VCaP (cell line): Measurements from ENCODE around the gene ATF7IP.
"Not testable (repeated sequence)": the region's sequence is repeated elsewhere in the genome, so short reads cannot be mapped to it uniquely, and the experiment has no call there.

Source experiments
- H3K27ac ChIP-seq: fragments of 450-650 bp; 2 replicates; pipeline ENCODE4 v1.5.1; 2017
- TF ChIP-seq, protein P1 (sequence below): fragments of 450-650 bp; conservative IDR thresholded peaks from 2 replicates; pipeline ENCODE4 v1.5.1; 2017; ENCODE audit warnings: mild to moderate bottlenecking, moderate library complexity

ATF7IP gene

DNA sequence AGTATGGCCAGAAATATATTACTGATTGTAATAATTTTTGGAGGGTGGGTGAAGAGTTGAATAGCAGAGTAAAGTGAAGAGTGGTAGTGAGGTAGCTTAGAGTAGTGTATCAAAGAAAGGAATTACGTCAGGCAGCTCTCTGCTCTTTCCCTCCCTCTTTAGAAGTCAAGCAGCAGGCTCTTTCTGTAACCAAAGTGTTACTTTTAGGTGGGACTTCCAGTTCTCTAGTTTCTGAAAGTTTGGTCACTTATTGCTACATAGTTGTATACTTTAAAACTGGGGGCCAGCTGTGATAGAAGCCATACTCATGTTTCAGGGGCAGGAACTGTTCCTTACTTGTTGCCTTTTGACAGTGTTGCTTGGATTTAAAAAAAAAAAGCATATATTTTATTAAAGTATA is 30.6 kb downstream of the ATF7IP start:
- no peak overlapping the region for H3K27ac ChIP-seq
- TF ChIP-seq, protein P1, sequence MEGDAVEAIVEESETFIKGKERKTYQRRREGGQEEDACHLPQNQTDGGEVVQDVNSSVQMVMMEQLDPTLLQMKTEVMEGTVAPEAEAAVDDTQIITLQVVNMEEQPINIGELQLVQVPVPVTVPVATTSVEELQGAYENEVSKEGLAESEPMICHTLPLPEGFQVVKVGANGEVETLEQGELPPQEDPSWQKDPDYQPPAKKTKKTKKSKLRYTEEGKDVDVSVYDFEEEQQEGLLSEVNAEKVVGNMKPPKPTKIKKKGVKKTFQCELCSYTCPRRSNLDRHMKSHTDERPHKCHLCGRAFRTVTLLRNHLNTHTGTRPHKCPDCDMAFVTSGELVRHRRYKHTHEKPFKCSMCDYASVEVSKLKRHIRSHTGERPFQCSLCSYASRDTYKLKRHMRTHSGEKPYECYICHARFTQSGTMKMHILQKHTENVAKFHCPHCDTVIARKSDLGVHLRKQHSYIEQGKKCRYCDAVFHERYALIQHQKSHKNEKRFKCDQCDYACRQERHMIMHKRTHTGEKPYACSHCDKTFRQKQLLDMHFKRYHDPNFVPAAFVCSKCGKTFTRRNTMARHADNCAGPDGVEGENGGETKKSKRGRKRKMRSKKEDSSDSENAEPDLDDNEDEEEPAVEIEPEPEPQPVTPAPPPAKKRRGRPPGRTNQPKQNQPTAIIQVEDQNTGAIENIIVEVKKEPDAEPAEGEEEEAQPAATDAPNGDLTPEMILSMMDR: no peak

DNA sequence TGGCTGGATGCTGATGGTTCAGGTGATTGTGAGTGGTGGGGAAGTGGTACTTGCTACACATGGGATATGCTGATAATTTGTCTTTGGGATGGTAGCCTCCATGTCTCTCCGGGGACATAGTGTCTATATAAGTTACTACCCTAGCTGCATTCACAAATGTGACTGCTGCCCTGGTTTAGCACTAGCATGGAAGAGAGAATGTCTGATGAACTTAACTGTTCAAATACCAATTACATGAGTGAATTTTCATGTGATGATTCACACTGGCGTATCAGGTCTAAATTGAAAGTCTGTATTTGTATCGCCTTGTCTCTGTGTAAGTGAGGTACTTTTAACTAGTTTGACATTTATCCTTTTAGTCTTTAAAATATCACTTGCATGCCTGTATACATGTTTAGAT is 34.4 kb downstream of the ATF7IP start:
- no peak overlapping the region for H3K27ac ChIP-seq
- TF ChIP-seq, protein P1: no peak

DNA sequence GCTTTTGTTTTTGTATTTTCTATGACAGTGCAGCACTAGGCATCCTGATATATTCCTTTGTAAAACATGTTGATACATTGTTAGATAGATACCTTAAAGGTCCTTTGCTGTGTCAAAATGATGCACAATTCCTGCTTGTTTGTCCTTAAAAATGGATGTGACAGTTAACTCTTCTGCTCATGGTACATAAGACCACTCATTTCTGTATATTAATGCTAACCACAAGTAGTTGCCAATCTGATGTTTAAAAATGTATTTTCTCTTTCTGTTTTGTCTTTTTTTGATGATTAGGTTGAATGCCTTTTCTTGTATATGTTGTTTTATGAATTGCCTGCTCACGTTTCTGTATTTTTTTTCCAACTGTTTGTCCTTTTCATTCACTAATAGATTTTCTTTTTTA is 35.1 kb downstream of the ATF7IP start:
- TF ChIP-seq, protein P1: no peak
- H3K27ac ChIP-seq: no peak overlapping the region

DNA sequence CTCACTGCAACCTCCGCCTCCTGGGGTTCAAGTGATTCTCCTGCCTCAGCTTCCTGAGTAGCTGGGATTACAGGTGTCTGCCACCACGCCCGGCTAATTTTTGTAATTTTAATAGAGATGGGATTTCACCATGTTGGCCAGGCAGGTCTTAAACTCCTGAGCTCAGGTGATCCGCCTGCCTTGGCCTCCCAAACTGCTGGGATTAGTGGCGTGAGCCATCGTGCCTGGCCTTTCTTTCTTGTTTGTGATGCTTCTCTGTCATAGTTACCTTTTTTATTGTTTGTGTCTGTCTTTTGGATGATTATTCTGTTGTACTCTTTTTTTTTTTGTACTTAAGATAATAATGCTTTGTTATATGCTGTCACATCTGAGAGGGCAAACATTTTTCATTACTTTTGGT is 35.8 kb downstream of the ATF7IP start:
- not testable (repeated sequence) for H3K27ac ChIP-seq

DNA sequence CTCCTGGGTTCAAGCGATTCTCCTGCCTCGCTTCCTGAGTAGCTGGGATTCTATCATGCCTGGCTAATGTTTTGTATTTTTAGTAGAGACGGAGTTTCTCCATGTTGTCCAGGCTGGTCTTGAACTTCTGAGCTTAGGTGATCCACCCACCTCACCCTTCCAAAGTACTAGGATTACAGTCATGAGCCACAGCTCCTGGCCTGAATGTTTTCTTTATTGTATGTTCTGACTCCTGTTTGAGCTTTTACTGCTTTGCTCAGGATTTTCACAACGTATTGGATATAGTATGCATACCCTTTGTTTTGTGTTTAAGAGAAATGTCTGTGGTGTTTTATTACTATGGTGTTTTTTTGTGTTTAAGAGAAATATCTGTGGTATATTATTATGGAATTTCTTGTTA is 37.2 kb downstream of the ATF7IP start:
- TF ChIP-seq, protein P1: no peak

DNA sequence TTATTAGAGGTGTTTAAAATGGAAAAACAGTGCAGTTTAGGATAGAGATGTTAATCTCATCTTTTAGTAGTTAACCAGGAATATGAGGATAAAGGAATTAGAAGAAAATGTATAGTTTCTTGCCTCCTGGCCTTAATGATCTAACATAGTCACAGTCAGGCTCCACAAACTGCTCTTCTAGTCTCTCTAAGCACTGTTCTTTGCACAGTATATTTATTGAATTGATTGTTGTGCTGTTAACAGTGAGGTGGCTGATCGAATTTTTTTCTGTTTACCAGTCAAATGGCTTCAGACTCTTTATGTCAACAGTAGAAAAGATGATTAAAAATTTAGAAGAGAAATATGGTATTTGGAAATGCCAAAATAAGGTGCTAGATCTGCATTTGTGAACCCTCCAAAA is 37.8 kb downstream of the ATF7IP start:
- TF ChIP-seq, protein P1: no peak
- H3K27ac ChIP-seq: peak overlapping the region; percentile 76

More for the DNA sequence above, 37.2 kb downstream of the ATF7IP start:
- H3K27ac ChIP-seq: peak overlapping the region; percentile 76

DNA sequence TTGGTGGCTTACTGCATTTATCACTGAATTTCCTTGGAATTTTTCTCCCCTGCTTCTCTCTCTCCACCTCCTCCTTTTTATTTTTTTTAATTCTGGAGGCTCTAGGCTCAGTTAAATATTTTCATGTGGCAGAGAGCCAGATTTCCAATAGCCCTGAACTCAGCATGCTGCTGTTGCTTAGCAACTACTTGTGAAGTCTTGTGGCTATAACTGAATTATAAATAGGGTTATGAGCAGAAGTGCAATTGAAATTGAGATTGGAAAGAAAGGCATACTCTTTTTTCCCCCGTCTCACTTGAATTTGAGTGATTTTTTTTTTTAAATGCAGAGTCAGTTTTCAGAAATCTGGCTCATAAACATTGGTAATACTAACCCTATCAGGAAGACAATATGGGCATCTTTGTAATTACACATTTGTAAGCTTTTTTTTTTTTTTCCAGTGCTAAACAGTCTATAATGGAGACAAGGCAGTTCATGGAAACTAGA is 38.3 kb downstream of the ATF7IP start:
- H3K27ac ChIP-seq: peak overlapping the region; percentile 76
- TF ChIP-seq, protein P1: no peak

DNA sequence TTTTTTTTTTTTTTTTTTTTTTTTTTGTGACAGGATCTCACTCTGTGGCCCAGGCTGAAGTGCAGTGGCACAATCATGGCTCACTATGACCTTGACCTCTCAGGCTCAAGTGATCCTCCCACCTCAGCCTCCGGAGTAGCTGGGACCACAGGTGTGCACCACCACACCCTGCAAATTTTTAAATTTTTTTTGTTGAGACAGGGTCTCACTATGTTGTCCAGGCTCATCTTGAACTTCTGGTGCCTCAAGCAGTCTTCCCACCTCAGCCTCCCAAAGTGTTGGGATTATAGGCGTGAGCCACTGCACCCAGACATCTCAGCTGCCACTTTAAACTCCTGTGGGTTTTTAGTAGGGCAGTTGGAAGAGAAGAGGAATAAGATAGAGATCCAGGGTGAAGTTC is 39.9 kb downstream of the ATF7IP start:
- H3K27ac ChIP-seq: not testable (repeated sequence)

DNA sequence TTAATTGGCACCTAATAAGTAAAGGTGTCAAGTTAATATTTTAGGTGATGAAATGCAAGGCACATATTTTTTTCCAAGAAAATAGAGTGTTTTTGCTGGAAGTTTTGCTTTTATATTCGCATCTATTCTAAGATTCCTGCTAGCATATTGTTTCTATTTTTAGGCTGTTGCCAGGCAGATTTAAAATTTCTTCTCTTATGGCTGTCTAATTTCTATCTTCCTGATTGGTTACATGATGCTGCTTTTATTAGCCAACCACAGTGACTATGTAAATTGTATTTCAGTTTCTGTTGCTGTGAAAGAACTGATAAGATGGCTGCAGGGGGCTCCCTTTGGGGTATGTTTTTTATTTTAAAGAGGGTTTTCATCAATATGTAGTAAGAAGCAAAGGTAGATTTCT is 42.7 kb downstream of the ATF7IP start:
- H3K27ac ChIP-seq: no peak overlapping the region
- TF ChIP-seq, protein P1: no peak
